ENCODE measurements around the gene LHPP.

Gene LHPP

DNA sequence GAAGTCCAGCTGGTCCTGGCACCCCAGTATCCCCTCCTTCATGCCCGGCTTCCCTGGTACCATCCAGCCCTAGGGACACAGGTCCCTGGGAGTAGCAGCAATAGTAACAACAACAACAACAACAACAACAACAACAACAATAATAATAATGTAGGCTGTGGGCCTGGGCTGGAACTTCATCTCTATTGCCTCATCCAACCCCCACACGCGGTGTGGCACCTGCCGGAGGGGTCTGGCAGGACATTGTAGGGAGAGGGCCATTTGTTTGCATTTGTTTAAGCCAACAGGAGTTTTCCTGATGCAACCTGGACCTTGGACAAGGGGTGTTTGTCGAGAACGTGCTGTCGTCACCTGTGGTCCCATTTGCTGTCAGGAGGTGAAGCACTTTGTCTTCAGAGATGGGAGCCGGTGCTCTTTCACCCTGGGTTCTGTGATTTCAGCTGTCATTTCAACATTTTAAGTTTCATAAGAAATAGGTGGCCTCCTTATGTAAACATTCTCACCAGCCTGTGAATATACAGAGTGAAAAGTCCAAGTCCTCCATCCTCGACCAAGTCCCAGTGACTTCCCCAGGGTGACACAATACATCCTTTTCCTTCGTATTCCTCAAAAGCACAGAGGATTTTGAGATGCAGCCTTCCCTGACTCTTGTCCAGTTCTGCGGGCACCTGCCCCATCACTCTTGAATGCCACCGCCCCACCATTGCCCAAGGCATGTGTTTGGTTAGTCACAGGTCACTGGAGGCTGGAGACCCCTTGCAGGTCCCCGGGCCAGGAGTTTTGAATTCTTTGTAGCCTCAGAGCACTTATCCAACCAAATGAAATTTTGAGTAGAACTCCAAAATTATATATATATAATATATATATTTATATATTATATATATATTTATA is 9.2 kb downstream of the LHPP start:
- no peak for DNase-seq (ENCODE audit: low spot score)

DNA sequence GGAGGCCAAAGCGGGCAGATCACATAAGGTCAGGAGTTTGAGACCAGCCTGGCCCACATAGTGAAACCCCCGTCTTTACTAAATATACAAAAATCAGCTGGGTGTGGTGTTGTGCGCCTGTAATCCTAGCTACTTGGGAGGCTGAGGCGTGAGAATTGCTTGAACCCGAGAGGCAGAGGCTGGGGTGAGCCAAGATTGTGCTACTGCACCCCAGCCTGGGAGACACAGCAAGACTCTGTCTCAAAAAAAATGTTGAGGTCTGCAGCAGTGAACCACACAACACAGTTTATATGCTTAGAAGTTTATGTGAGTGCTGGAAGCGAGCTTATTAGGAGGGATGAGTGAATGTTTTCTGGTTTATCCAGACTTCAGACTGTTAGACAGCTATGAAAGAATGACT is 10.4 kb downstream of the LHPP start:
- DNase-seq (ENCODE audit: low spot score), result no peak

DNA sequence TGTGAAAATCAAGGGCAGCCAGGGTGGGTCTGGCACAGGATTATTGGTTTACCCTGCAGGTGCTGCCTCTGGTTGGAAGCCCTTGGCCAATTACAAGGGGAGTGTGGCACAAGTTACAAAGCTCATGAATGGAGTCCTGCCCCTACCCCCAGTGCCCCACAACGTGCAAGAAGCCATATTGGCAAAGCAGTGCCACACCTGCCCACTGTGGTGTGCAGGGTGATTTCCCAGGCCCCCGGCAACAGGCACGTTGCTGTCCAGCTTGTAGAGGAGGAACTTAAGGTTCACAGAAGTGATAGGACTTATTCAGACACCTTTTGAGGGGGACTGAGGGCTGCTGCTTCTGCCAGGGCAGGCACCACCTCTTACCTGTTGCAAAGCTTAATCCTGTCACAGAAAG is 11.4 kb downstream of the LHPP start:
- DNase-seq (ENCODE audit: low spot score), result no peak

DNA sequence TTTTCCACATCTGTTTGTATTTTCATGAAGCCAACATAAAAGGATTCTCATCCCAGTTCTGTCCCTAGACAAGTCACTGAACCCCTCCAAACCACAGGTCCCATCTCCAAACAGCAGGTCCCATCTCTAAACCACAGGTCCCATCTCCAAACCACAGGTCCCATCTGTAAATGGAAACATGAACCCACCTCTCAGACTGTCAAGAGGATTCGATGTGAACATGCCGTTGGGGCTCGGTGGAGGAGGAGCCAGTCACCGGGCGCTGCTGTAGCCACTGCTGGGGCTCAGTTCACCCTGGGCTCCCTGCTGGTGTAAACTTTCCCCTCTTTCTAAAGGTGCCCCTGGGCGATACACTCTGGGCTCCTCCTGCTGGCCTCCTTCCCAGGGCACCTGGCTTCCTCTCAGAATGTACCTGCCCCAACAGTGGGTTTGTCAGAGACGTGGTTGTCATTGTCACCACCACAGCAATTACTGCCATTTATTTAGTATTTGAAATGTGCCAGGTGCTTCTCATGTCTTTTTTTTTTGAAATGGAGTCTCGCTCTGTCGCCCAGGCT is 13.0 kb downstream of the LHPP start:
- no peak for DNase-seq (ENCODE audit: low spot score)

DNA sequence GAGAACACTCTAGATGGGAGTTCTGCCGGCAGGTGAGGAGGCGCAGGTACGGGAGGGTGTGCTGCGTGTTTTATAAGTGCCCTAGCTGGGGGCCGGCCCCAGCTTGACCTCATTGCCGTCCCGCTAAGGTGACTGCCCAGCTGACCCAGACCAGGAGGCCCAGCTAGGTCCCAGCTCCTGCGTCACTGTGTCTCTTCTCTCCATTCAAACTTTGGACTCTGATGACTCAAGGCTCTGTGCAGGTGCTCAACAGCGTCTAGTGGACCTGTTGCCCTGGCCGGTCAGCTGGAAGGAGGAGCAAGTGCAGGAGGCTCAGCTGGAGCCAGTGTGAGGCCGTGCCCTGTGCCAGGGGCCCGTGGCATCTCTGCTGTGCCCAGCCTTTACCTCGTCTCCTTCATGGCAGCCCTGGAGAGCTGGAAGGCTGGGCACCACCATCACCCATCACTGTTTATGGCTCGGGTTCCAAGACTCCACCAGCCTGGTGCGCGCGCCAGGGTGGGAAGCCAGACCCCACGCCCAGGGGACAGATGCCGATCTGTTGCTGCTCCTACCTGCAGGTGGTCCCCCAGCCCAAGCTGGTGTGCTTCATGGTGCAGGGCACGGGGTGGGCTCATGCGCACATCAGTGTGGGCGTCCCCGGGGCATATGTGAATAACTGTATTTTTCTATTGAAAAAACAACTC is 14.6 kb downstream of the LHPP start:
- DNase-seq (ENCODE audit: low spot score), result no peak

DNA sequence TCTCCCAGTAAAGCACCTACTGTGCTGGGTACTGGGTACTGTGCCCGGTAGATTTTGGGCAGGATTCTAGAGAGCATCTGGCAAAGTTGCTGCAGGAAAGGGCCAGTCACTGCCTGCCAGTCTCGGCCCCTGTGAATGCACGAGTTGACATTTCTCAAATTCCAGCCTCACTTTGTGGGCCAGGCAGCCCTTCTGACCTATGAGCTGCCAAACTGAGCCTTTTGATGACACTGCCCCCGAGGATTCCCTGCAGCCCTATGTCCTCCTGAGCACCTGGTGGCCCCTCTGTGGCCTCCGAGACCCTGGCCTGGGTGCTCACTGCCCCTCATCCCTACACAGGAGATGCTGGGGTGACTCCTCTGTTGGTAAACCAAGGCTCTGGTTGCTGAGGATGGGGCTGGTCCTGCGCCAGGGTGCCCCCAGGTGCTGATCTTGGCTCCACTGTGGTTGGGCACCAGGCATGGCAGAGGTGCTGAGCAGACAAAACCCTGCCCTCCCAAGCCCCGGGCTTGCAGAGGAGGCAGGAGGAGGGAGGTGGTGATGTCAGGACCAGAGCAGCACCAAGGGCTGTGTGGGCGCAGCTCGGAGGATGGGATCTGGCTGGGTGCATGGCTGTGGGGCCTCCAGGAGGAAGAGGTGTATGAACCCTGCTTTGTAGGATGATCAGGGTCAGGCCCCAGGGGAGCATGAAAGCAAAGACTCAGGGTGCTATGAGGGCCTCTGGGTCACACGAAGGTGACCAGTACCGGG is 16.2 kb downstream of the LHPP start:
- DNase-seq (ENCODE audit: low spot score), result peak; percentile 7

DNA sequence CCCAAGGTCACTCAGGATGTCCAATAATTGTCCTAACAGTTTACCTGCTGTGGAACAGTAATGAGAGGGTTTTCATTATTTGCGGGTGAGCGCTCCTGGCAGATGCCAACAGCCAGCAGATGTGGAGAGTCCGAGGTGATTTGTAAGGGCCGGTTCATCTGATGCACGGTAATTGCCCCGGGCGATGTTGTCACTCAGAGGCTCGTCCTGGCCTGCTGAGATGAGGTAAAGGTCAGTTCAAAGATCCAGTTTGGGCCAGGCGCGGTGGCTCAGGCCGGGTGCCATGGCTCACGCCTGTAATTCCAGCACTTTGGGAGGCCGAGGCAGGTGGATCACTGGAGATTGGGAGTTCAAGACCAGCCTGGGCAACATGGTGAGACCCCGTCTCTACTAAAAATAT is 16.9 kb downstream of the LHPP start:
- no peak for DNase-seq (ENCODE audit: low spot score)

DNA sequence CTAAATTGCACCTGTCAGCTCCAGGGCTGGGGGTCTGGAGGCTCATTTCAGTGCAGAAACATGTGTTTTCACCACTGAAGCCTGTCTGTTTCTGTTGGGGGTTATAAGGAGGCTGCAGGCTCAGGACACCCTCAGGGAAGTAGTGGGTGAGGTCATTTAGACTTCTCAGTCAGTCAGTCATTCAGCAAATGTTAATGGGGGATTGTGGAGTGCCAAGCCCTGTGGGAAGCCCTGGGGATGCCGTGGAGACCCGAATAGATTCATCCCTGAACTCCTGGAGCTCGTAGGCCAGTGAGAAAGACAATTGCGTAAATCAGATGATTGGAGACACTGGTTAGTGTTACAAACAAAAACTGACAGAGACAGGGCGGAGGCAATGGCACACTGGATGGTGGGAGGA is 19.2 kb downstream of the LHPP start:
- DNase-seq (ENCODE audit: low spot score), result no peak

DNA sequence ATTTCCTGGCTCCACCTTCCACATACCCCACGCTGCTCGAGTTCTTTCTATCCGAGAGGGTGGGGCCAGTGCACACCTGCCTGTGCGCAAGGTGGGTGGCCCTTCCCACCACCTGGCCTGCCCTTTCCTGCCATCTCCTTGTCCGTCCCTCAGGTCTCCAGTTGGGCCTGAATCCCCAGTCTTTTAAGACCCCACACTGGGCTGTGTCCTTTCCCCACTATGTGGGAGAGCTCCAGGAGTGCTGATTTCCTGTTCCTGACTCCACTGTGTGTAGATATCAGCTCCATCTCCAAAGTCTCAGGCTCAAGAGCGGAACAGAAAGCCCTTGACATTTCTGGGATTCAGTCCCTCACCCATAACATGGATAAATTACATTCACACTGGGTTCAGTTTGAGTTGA is 20.1 kb downstream of the LHPP start:
- no peak for DNase-seq (ENCODE audit: low spot score)

DNA sequence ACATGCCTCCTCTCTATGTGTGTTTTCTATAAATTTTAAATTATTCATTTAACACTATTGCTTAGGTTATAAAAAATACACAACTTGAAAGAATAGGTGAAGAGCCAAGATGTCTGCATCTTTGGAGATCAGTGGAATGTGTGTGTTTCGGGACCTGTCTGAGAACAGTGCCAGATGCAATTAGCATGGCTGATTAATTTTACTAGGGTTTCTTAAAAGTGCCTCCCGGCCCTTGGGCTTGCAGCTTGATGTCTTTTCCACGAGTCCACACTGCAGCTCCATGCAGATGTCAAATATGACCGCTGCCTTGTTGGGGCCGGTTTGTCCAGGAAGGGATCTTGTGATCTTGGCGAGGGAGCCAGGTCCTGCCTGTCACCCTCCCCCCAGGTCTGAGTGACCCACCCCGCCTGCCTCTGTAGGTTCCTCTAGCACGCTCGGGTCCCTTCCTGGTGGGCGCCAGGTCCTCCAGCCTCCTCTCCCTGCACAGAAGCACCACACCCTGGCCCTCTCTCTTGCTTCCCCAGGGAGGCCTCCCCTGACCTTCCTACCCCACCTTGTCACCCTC is 20.7 kb downstream of the LHPP start:
- DNase-seq (ENCODE audit: low spot score), result no peak

DNA sequence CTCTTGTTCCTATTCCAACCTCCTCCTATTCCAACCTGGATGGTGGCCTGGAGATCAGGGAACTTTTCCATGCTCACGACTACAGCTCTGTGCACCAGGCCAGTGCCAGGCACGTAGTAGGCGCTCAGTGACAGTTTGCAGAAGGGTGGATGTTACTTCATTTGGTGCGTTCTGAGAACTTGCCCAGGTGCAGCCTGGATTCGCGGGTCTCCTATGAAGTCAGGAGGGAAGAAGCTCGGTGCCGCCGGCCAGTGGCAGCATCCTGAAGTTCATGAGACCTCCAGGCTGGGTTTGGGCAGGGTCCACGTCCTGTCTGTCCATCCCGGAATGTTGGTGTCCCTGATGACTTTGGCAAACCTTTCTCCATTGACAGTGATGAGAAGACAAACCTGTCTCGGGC is 21.3 kb downstream of the LHPP start:
- DNase-seq (ENCODE audit: low spot score), result no peak

DNA sequence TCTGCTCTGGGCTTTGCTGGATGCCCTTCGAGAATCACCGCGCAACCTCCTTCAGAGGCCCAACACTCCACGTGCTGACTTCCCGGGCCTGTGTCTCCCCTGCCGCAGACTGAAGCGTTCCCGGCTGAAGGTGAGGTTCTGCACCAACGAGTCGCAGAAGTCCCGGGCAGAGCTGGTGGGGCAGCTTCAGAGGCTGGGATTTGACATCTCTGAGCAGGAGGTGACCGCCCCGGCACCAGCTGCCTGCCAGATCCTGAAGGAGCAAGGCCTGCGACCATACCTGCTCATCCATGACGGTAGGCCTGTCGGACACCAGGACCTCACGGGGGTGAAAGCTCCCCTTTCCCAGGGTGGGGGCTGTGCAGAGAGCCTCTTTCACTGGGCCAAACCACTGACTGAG is 22.4 kb downstream of the LHPP start:
- DNase-seq (ENCODE audit: low spot score), result no peak

DNA sequence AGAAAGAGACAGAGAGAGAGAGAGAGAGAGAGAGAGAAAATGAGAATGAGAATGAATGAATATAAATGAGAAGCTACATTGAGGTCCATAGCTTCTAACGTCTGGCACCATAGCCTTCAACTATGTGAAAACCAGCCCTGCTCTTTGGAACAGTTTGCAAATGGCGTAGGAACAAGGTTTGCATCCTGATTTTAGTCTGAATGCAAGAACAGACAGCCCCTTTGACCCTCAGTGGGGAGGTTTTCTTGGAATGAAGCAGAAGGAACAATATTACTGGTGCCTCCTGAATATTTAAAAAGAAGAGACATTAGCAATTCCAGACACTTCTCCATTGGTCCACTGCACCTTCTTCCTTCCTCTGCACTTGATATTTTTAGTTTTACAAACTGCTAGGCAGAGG is 23.0 kb downstream of the LHPP start:
- no peak for DNase-seq (ENCODE audit: low spot score)

DNA sequence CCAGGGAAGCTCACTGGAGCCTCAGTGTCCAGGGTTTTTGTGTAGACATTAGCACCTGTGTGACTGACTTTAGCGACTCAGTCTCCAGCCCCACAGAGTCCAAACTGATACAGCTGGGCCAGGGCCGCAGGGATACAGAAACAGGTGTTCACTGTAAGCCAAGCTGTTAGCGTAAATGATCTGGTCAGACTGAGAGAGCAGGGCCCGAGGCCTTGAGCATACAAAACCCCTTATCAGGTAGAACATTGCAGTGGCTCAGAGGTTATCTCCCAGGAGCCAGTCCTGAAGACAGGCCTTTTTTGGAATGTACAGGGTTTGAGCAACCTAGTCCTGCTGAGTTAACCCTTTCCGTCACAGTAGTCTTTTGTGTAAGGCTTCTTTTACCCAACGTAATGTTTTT is 25.0 kb downstream of the LHPP start:
- no peak for DNase-seq (ENCODE audit: low spot score)

DNA sequence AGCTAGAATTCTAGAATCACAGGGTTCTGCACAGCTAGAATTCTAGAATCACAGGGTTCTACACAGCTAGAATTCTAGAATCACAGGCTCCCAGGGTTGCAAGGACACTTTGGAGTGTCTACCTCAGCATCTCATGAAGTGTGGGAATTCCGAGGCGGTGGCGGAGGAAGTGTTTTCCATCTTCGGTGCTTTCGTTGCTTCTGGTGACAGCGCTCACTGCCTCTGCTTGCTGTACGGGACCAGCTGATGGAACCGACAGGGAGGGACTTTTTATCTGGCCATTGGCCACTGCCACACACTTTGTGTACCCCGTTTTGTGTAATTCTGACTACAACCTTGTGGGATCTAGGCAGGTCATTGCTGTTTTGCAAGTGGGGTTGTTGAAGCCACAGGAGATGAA is 29.5 kb downstream of the LHPP start:
- no peak for DNase-seq (ENCODE audit: low spot score)

DNA sequence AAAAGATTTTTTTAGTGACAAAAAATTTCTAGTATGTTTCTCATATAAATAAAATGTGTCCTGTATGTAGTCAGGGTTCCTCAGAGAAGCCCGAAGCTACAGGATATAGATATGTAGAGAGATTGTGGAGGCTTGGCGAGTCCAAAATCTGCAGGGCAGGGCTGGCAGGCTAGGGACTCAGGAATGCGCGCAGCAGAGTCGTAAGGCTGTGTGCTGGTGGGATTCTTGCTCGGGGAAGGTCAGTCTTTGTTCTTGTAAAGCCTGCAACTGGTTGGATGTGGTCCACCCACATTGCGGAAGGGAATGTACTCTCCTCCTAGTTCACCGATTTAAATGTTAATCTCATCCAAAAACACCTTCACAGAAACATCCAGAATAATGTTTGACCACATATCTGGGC is 30.6 kb downstream of the LHPP start:
- DNase-seq (ENCODE audit: low spot score), result no peak

DNA sequence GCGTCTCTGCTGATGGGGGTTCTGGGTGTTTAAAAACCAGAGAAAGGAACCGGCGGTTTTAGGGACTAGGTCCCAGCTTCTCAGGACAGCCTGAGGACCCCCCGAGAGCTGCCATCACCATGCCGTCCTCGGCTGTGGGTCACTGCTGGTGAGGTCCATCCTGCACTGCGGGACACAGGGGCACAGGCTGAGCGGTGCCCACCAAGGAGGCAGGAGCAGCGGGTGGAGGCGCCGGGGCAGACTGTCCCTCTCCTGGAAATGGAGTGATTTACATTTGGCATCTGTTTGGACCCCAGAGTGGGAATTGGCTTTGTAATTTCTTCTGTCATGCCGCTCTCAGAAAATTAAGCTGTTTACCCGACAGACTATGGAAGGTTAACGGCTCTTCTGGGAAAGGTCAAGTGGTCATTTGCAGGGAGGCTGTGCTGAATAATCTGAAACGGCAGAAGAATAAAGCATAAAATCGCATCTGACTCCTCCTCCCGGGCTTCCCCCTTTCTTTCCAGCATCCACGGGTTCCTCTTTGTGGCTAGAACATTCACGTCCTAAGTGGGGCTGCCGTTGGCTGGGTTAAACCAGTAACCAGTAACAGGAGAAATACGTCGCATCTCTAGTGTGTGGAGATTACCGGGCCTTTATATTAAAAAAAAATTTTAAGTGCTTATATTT is 31.7 kb downstream of the LHPP start:
- DNase-seq (ENCODE audit: low spot score), result no peak

DNA sequence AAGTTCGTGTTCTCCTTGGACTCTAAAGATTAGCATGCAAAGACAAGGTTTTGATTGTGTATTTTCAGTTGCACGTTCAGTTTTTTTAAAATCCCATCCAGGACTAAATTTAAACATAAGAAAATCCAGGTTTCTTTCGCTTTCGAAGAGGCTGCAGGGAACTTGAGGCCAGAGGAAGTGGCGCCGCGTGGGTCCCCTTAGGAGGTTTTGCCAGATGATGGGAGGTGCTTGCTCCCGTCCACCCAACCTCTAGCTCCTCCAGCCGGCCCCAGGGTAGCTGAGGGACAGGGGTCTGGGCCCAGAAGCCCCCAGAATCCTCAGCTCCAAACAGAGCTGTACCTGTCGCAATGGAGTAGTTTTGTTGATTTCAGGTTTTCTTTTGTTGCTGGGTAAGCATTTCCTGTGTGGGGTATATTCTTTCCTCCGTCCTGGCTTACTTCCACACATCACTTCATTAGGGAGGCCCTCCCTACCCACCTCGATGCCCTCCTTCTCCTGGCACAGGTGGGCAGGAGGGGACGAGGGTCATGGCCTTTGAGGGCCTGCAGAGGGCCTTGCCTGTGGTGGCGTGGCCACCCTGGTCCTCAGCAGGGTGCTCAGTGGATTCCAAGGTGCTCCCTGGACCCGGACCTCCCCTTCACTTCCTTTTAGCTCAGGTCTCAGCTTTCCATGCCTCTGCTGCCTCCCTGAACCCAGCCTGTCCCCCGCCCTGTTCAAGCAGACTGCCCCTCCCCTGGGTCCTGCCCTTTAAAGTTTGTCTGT is 32.6 kb downstream of the LHPP start:
- no peak for DNase-seq (ENCODE audit: low spot score)

DNA sequence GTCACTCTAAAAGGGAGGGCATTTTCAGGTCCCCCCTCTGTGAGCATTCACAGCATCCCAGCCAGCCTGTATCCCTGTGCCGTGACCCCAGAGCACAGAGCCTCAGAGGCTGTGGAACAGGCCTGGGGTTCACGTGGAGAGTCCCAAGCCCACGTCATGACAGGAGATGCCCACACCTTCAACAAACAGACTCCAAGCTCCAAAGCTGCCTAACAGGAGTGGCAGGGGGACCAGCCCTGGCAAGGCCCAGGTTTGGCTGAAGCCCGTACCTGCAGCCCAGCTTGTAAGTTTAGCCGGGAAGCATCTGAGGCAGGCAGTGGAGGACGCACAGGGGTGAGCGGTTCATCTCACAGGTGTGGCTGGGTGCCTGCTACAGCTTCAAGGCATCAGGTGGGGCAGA is 33.5 kb downstream of the LHPP start:
- DNase-seq (ENCODE audit: low spot score), result no peak

DNA sequence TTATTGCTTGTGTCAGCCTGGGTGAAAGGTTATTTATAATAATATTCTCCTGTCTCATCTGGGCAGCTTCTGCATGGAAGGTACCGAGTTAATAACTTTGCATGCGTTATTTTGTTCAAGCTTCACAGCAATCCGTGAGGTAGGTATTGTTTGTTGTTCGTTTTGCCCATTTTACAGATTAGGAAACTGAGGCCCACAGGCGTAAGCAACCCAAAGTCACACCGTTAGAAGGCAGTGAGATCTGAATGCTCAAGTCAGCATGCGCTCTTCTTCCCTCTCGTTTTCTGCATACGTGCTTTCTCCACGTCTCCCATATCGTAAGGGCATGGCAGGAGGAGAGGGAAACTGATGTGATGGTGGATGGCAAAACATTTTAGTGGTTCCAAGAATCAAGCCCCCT is 34.1 kb downstream of the LHPP start:
- DNase-seq (ENCODE audit: low spot score), result no peak

DNA sequence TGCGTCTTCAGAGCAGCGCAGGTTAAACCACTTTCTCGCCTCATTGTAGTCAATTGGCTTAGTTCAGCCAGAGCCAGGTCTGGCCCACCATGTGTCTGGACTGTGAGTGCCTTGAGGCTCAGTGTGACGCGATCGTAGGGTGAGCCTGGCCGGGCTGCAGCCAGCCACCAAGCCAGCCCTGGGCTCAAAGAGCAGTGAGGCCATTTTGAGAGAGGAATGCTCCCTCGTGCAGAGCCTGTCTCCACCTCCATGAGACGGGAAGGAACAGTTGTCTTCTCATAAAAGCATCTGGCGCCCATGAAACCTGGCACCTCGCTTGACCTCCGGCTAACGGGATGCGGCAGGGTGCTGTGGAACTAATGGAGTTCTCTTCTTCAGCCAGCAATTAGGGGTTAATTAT is 34.5 kb downstream of the LHPP start:
- no peak for DNase-seq (ENCODE audit: low spot score)

Data from AG08395 (cell line).